GM23248 (cell line): ENCODE data around the gene TRAF7.

Source experiments
- EZH2 ChIP-seq: fragments of 200-600 bp; sonication (generic); IDR thresholded peaks from 2 replicates; pipeline ENCODE4 v1.6.1; 2018; ENCODE audit warnings: antibody characterized with exemption, mild to moderate bottlenecking; ENCODE audit not compliant: insufficient read depth, poor library complexity, severe bottlenecking
- EZH2phosphoT487 ChIP-seq: fragments of 200-600 bp; sonication (generic); IDR thresholded peaks from 2 replicates; pipeline ENCODE4 v1.6.1; 2018; ENCODE audit warnings: antibody characterized with exemption, moderate library complexity, mild to moderate bottlenecking, low read depth; ENCODE audit not compliant: insufficient read depth

GRCh38 chr16:2186505-2186904 is 30.9 kb downstream of the TRAF7 start:
- no peak for TF ChIP-seq EZH2
- TF ChIP-seq EZH2phosphoT487: no peak
